Peyer's patch (tissue), 4 donors: Measurements from ENCODE around the gene PRKACB.

ENCODE experiments used
- POLR2A ChIP-seq, 2 donors: fragments of 450-650 bp; IDR thresholded peaks; one replicate each; pipeline ENCODE4 v1.5.1; 2017; ENCODE audit warnings: antibody characterized with exemption in 2 of 2, mild to moderate bottlenecking in 2 of 2, moderate library complexity in 2 of 2
- TF ChIP-seq, protein P1 (sequence below), 6 experiments: fragments of 450-650 bp in 4 of 6; fragments of 200-600 bp in 2 of 6; sonication (generic) in 1 of 6; IDR thresholded peaks; one replicate each; pipeline ENCODE4 v1.5.1; 2017 to 2019; ENCODE audit warnings: antibody characterized with exemption in 6 of 6, mild to moderate bottlenecking in 3 of 6, moderate library complexity in 1 of 6

DNA sequence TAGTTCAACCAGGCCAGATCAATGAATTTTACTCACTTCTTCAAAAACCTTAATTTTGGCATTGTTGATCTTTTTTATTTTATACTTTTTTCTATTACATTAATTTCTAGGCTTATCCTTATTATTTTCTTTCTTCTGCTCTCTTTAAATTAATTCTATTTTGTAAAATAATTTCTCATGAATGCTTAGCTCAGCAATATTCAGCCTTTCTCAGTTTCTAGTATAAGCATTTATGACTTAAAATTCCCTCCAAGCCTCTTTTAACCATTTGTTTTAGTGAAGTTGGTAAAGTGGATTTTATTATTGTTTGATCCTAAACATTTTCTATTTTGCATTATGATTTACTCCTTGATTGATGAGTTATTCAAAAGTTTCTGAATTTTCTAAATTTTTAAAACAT, 136.8 kb downstream of the PRKACB start:
- TF ChIP-seq POLR2A (IDR thresholded peaks at IDR 0.05): no peak
- TF ChIP-seq, protein P1, sequence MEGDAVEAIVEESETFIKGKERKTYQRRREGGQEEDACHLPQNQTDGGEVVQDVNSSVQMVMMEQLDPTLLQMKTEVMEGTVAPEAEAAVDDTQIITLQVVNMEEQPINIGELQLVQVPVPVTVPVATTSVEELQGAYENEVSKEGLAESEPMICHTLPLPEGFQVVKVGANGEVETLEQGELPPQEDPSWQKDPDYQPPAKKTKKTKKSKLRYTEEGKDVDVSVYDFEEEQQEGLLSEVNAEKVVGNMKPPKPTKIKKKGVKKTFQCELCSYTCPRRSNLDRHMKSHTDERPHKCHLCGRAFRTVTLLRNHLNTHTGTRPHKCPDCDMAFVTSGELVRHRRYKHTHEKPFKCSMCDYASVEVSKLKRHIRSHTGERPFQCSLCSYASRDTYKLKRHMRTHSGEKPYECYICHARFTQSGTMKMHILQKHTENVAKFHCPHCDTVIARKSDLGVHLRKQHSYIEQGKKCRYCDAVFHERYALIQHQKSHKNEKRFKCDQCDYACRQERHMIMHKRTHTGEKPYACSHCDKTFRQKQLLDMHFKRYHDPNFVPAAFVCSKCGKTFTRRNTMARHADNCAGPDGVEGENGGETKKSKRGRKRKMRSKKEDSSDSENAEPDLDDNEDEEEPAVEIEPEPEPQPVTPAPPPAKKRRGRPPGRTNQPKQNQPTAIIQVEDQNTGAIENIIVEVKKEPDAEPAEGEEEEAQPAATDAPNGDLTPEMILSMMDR (IDR thresholded peaks at IDR 0.05): no peak
